ENCODE measurements around the gene CENPA. TPM values are rescaled to one million over a fixed set of nuclear protein-coding genes. Genes with fewer than 3 reads are reported as not detected.

CENPA gene
- polyA plus RNA-seq, 1 of the 3 experiments (the other 2 are of a cell fraction), result 19.5 TPM

DNA sequence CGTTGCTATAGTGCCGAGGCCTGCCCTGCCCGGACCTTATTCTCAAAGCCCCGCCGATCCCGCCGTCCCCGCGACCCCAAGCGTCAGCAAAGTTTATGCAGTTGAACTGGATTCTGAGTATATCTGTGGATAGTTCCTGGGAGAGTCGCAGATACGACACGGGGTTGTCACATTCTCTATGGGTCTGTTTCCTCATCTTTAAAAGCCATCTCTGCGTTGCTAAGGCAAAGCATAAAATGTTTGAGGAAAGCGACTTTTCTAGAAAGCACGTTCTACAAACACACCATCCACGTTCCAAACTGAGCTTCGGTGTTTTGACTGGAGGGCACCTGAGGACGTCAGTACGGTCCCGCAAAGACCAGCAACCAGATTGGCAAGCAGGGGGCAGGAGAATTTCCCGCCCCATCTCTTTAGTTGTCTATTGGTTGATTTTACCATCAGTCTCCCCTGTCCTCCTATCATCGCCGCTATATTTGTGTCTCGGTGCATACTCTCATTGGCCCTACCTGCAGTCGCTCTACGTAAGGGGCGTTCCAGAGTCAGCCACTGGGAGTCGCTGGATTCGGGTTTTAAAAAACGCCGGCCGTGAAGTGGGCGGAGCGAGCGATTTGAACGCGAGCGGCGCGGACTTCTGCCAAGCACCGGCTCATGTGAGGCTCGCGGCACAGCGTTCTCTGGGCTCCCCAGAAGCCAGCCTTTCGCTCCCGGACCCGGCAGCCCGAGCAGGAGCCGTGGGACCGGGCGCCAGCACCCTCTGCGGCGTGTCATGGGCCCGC, at the start of gene CENPA (continued):
- TF ChIP-seq GATA2 (CRISPR knock-in tag; IDR thresholded peaks at IDR 0.05) (no peak), TEAD4 (IDR thresholded peaks at IDR 0.05; ENCODE audit: borderline replicate concordance, insufficient read depth) (no peak), GABPA (IDR thresholded peaks at IDR 0.05; ENCODE audit: low read depth) (peak; percentile 7; the same call in 1 of the 2 replicates), ELF1 (IDR thresholded peaks at IDR 0.05) (no peak; the same call in 1 of the 2 replicates), NFIC (IDR thresholded peaks at IDR 0.05; ENCODE audit: borderline replicate concordance) (no peak), RAD21 (IDR thresholded peaks at IDR 0.05; ENCODE audit: low read length) (no peak)
- TF ChIP-seq, protein P1, sequence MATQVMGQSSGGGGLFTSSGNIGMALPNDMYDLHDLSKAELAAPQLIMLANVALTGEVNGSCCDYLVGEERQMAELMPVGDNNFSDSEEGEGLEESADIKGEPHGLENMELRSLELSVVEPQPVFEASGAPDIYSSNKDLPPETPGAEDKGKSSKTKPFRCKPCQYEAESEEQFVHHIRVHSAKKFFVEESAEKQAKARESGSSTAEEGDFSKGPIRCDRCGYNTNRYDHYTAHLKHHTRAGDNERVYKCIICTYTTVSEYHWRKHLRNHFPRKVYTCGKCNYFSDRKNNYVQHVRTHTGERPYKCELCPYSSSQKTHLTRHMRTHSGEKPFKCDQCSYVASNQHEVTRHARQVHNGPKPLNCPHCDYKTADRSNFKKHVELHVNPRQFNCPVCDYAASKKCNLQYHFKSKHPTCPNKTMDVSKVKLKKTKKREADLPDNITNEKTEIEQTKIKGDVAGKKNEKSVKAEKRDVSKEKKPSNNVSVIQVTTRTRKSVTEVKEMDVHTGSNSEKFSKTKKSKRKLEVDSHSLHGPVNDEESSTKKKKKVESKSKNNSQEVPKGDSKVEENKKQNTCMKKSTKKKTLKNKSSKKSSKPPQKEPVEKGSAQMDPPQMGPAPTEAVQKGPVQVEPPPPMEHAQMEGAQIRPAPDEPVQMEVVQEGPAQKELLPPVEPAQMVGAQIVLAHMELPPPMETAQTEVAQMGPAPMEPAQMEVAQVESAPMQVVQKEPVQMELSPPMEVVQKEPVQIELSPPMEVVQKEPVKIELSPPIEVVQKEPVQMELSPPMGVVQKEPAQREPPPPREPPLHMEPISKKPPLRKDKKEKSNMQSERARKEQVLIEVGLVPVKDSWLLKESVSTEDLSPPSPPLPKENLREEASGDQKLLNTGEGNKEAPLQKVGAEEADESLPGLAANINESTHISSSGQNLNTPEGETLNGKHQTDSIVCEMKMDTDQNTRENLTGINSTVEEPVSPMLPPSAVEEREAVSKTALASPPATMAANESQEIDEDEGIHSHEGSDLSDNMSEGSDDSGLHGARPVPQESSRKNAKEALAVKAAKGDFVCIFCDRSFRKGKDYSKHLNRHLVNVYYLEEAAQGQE (IDR thresholded peaks at IDR 0.05; ENCODE audit: low read depth, low read length), result peak; percentile 52; the same call in 1 of the 2 replicates
- TF ChIP-seq, protein P2, sequence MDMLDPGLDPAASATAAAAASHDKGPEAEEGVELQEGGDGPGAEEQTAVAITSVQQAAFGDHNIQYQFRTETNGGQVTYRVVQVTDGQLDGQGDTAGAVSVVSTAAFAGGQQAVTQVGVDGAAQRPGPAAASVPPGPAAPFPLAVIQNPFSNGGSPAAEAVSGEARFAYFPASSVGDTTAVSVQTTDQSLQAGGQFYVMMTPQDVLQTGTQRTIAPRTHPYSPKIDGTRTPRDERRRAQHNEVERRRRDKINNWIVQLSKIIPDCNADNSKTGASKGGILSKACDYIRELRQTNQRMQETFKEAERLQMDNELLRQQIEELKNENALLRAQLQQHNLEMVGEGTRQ (IDR thresholded peaks at IDR 0.05; ENCODE audit: borderline replicate concordance, low read depth, low read length), result no peak

DNA sequence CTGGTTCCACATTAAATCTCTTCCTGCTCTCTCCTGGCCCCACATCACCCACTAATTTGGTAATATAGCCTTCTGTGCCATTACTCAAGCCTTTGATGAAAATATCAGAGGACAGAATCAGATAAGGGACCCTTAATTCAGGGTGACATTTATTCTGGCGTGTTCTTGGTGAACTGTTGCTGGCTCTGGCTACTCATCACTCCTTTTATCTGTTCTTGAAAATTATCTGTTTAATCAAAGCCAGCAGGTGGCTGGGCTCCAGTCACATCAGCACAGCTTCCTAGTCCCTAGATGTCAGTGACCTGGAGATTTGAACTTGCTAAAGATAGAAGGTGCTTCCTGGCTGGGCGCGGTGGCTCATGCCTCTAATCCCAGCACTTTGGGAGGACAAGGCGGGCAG, 48.6 kb upstream of the CENPA start:
- Histone ChIP-seq H3K27me3 (ENCODE audit: insufficient read depth) (no peaks in the 10 kb centered on the region), H3K4me2 (no peak overlapping the region), H3K4me1 (ENCODE audit: control insufficient read depth in 1 of 2, insufficient read depth in 2 of 2, low read depth in 1 of 2, low read length in 1 of 2) (peaks cover 0 to 18% of the 10 kb centered on the region in 2 experiments; a peak in 1 of 4 replicates), H3K36me3 (replicated peaks in 1 of 2; ENCODE audit: control insufficient read depth in 1 of 2, insufficient read depth in 2 of 2, low read length in 1 of 2) (no peaks in the 10 kb centered on the region), H3K27ac (ENCODE audit: low read depth in 2 of 2, low read length in 1 of 2) (no peak overlapping the region), H3F3A (replicated peaks; ENCODE audit: insufficient read depth) (no peaks in the 10 kb centered on the region), H3K9me3 (no peaks in the 10 kb centered on the region), H3K79me2 (ENCODE audit: insufficient read depth) (no peaks in the 10 kb centered on the region), H3K4me3 (ENCODE audit: low read depth in 2 of 2, low read length in 1 of 2) (no peak overlapping the region), H2AFZ (ENCODE audit: low read depth) (no peak overlapping the region), H3K9me2 (no peaks in the 10 kb centered on the region), H4K20me1 (ENCODE audit: insufficient read depth) (no peaks in the 10 kb centered on the region), H3K9ac (no peak overlapping the region)
- DNase-seq, result peak; percentile 64
- ChIA-PET POLR2A (interaction anchor here (0.6 to 4.8 kb wide), 2 partner anchors 16 to 457 kb away, joined by 3 to 20 read pairs; no protein-coding TSS in a partner anchor), CTCF (interaction anchor here (0.6 to 22.3 kb wide), 9 partner anchors 9 to 184 kb away, joined by 3 to 944 read pairs (median 3); no protein-coding TSS in a partner anchor)
- WGBS (ENCODE audit: low lambda C conversion rate), result 82% methylated on average over 4 of the region's 4 CpGs
- TF ChIP-seq RCOR1 (IDR thresholded peaks at IDR 0.05; ENCODE audit: low read length), result peak; percentile 86
- peak; percentile 62; the same call in 1 of the 2 replicates for TF ChIP-seq MXI1 (IDR thresholded peaks at IDR 0.05; ENCODE audit: low read depth, low read length)
- TF ChIP-seq NRF1 (IDR thresholded peaks at IDR 0.05; ENCODE audit: low read depth, low read length), result no peak
- 0 out of 2 replicates have a peak, but pooled peaks have one; percentile 33 for TF ChIP-seq FOXJ3 (CRISPR knock-in tag; IDR thresholded peaks at IDR 0.05)
- TF ChIP-seq, protein P3, sequence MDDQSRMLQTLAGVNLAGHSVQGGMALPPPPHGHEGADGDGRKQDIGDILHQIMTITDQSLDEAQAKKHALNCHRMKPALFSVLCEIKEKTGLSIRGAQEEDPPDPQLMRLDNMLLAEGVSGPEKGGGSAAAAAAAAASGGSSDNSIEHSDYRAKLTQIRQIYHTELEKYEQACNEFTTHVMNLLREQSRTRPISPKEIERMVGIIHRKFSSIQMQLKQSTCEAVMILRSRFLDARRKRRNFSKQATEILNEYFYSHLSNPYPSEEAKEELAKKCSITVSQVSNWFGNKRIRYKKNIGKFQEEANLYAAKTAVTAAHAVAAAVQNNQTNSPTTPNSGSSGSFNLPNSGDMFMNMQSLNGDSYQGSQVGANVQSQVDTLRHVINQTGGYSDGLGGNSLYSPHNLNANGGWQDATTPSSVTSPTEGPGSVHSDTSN (IDR thresholded peaks at IDR 0.05), result no peak
- TF ChIP-seq GATA2 (CRISPR knock-in tag; IDR thresholded peaks at IDR 0.05), result peak; percentile 97
- TF ChIP-seq, protein P4, sequence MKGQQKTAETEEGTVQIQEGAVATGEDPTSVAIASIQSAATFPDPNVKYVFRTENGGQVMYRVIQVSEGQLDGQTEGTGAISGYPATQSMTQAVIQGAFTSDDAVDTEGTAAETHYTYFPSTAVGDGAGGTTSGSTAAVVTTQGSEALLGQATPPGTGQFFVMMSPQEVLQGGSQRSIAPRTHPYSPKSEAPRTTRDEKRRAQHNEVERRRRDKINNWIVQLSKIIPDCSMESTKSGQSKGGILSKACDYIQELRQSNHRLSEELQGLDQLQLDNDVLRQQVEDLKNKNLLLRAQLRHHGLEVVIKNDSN (IDR thresholded peaks at IDR 0.05; ENCODE audit: borderline replicate concordance, low read depth), result no peak
- peak; percentile 12; the same call in 1 of the 2 replicates for TF ChIP-seq RAD21 (IDR thresholded peaks at IDR 0.05; ENCODE audit: low read length)
- no peak for TF ChIP-seq SIN3A (IDR thresholded peaks at IDR 0.05; ENCODE audit: borderline replicate concordance, low read depth, low read length)
- TF ChIP-seq, protein P5, sequence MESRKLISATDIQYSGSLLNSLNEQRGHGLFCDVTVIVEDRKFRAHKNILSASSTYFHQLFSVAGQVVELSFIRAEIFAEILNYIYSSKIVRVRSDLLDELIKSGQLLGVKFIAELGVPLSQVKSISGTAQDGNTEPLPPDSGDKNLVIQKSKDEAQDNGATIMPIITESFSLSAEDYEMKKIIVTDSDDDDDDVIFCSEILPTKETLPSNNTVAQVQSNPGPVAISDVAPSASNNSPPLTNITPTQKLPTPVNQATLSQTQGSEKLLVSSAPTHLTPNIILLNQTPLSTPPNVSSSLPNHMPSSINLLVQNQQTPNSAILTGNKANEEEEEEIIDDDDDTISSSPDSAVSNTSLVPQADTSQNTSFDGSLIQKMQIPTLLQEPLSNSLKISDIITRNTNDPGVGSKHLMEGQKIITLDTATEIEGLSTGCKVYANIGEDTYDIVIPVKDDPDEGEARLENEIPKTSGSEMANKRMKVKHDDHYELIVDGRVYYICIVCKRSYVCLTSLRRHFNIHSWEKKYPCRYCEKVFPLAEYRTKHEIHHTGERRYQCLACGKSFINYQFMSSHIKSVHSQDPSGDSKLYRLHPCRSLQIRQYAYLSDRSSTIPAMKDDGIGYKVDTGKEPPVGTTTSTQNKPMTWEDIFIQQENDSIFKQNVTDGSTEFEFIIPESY (IDR thresholded peaks at IDR 0.05; ENCODE audit: borderline replicate concordance, low read depth), result no peak
- TF ChIP-seq FOXM1 (IDR thresholded peaks at IDR 0.05; ENCODE audit: low read depth), result no peak
- TF ChIP-seq RXRA (IDR thresholded peaks at IDR 0.05; ENCODE audit: borderline replicate concordance, low read depth), result no peak
- no peak for TF ChIP-seq POLR2AphosphoS5 (IDR thresholded peaks at IDR 0.05; ENCODE audit: low read depth, low read length)
- TF ChIP-seq, protein P6, sequence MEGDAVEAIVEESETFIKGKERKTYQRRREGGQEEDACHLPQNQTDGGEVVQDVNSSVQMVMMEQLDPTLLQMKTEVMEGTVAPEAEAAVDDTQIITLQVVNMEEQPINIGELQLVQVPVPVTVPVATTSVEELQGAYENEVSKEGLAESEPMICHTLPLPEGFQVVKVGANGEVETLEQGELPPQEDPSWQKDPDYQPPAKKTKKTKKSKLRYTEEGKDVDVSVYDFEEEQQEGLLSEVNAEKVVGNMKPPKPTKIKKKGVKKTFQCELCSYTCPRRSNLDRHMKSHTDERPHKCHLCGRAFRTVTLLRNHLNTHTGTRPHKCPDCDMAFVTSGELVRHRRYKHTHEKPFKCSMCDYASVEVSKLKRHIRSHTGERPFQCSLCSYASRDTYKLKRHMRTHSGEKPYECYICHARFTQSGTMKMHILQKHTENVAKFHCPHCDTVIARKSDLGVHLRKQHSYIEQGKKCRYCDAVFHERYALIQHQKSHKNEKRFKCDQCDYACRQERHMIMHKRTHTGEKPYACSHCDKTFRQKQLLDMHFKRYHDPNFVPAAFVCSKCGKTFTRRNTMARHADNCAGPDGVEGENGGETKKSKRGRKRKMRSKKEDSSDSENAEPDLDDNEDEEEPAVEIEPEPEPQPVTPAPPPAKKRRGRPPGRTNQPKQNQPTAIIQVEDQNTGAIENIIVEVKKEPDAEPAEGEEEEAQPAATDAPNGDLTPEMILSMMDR (IDR thresholded peaks at IDR 0.05), result no peak

Data from SK-N-SH (cell line).